Right lobe of liver (tissue), 4 donors: ENCODE results near the gene SNAPC3.
"Not testable (repeated sequence)": the region's sequence is repeated elsewhere in the genome, so short reads cannot be mapped to it uniquely, and the experiment has no call there.

Experiments
- CTCF ChIP-seq, 4 donors: fragments of 200-600 bp in 3 of 4; fragments of 450-650 bp in 1 of 4; IDR thresholded peaks; one replicate each; pipeline versions ENCODE4 v1.5.1 to v1.8.0; 2016 to 2022; ENCODE audit warnings: antibody characterized with exemption in 4 of 4, mild to moderate bottlenecking in 2 of 4
- POLR2A ChIP-seq: fragments of 450-650 bp; IDR thresholded peaks from one replicate; pipeline ENCODE4 v1.6.1; 2017; ENCODE audit warnings: antibody characterized with exemption, mild to moderate bottlenecking
- donor health status: DM: no; HTN: no; CAD: no.
- donor health status: DM: no; HTN: no; CAD: no.
- donor health status: DM: no; HTN: yes; CAD: no.

GRCh38 chr9:15379317-15379716 lies 43.4 kb upstream of the SNAPC3 start:
- TF ChIP-seq CTCF (IDR thresholded peaks at IDR 0.05); POLR2A: not testable (repeated sequence)
